IPS-18c (cell line): Measurements from ENCODE around the gene TGFBR3L.
"Not testable (repeated sequence)": the region's sequence is repeated elsewhere in the genome, so short reads cannot be mapped to it uniquely, and the experiment has no call there.

Experiments used
- H3K4me3 ChIP-seq: 2 replicates; pipeline ENCODE4 v1.7.0; 2013; ENCODE audit warnings: low read depth, mild to moderate bottlenecking, low read length, moderate library complexity; ENCODE audit not compliant: insufficient read depth
- H3K9me3 ChIP-seq: one replicate; pipeline ENCODE4 v1.6.1; 2013; ENCODE audit warnings: mild to moderate bottlenecking, low read length, moderate library complexity; ENCODE audit not compliant: control insufficient read depth, insufficient read depth

The TGFBR3L gene

DNA sequence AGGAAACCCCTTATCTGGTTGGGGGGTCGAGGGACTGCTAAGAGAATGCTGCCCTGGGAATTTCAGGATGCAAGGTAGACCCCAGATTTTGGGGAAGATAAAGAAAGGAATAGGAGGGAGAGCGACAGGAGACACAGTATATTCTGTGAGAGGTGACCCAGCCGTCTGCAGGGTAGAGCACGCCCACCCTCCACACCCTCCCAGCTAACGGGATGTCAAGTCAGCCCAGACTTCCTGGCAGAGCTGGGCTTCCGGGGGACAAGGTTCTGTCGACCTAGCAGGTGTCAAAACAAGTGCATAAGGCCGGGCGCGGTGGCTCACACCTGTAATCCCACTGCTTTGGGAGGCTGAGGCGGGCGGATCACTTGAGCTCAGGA, 39.7 kb upstream of the TGFBR3L start:
- peak overlapping the region; percentile 72 for H3K4me3 ChIP-seq
- no peaks in the 10 kb centered on the region for H3K9me3 ChIP-seq

DNA sequence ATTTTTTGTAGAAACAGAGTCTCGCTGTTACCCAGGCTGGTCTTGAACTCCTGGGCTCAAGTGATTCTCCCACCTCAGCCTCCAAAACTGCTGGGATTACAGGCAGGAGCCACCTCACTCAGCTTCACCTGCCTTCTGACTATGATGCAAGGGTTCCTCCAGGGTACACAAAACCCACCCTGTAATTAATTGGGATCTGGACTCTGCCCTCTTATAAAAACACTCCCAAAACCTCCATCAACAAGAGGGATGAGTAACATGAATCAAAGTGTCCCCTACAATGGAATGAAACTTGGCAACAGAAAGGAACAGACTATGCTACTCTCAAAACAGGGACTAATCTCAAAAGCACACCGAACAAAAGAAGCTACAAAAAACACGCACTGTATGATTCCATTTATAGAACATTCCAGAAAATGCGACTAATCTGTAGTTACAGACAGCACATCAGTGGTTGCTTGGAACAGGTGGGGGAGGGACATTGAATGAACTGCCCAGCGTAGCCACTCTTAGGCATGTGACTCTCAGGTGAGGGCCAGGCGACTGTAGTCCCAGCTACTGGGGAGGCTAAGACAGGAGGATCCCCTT, 37.3 kb upstream of the TGFBR3L start:
- no peak overlapping the region for H3K4me3 ChIP-seq
- no peaks in the 10 kb centered on the region for H3K9me3 ChIP-seq

DNA sequence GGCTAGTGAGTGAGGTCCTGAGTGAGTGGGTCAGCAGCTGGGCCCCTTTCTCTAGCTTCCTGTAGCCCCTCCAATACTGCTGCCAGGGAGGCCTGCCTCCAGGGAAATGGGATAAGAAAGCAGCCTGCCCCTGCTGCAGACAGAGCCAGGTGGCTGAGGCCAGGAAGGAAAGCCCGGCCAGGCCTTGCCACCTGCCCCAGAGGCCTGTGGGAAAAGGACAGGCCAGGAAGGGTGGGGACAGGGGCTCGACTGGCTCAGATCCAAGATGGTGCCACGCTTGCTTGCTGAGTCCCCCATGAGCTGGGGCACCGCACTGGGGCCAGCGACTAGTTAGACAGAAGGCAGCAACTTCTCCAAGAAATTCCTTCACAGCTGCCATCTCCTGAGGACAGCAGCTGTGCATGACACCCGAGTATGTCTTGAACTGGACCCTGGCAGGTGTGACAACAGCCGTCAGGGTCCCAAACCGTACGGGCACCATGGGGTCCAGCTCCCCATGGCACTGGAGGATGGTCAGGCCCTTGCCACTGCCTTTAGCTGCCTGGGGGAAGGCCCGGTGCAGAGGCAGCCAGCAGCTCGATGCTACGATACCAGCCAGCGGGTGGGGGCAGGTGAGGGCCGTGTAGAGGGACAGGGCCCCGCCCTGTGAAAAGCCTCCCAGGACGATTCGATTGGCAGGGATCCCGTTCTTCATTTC, 35.4 kb upstream of the TGFBR3L start:
- no peaks in the 10 kb centered on the region for H3K9me3 ChIP-seq
- no peak overlapping the region for H3K4me3 ChIP-seq

DNA sequence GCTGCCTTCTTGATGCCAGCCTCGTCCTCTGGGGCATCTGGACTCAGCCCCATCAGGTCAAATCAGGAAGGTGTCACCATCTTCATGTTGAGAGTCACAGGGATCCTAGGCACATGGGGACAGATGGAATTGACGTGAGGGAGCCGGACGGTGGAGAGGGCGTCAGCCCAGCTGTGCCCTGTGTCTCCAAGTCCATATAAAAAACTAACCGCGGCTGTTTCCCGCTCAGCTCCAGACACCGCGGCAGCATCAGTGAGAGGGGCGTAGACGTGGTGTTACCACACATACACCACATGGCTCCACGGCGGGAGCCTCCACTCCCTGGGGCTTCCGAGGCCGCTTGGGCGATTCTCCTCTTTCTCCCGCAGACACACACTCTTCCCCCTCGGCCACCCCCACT, 34.8 kb upstream of the TGFBR3L start:
- H3K4me3 ChIP-seq: no peak overlapping the region
- H3K9me3 ChIP-seq: no peaks in the 10 kb centered on the region

DNA sequence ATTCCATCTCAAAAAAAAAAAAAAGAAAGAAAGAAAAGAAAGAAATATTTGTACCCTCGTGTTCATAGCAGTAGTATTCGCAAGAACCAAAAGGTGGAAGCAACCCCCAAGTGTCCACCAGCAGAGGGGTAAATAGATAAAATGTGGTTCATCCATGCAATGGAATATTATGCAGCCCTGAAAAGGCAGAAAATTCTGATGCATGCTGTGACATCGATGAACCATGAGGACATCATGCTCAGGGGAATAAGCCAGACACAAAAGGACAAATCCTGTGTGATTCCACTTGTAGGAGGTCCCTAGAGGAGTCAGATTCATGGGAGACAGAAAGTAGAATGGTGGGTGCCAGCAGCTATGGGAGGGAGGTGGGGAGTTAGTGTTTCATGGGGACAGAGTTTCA, 32.7 kb upstream of the TGFBR3L start:
- Histone ChIP-seq H3K9me3 (no peaks in the 10 kb centered on the region), H3K4me3 (no peak overlapping the region)

DNA sequence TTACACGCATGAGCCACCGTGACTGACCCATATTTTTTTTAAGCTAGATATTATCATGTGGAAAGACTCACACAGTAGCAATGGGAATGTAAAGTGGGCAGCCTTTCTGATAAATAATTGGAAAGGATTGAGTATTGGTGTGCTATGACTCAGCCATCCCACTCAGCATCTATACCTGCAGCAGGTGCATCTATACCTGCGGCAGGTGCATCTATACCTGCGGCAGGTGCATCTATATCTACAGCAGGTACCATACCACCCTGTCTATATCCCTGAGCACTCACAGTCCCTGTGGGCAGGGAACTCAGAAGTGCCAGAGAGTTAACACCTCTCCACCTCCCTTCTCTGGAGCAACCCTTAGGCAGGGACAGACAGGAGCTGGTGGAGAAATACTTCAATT, 31.5 kb upstream of the TGFBR3L start:
- Histone ChIP-seq H3K4me3 (no peak overlapping the region), H3K9me3 (no peaks in the 10 kb centered on the region)

DNA sequence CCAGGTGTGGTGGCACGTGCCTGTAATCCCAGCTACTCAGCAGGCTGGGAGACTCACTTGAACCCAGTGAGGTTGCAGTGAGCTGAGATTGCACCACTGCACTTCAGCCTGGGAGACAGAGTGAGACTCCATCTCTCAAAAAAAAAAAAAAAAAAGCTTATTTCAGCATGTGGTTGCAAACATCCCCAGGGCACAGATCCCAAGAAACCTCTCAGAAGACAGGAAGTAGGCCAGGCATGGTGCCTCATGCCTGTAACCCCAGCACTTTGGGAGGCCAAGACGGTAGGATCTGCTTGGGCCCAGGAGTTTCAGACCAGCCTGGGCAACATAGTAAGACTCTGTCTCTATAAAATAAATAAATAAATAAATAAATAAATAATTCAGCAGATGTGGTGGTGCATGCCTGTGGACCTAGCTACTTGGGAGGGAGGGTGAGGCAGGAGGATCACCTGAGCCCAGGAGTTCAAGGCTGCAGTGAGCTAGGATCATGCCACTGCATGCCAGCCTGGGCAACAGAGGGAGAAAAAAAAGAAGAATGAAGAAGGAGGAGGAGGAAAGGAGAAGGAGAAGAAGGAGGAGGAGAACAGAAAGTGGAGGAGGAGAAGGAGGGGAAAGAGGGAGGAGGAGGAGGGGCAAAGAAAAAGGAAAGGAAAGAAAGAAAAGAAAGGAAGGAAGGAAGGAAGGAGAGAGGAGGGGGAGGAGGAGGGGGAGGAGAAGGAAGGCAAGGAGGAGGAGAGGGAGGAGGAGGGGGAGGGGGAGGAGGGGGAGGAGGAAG, 30.6 kb upstream of the TGFBR3L start:
- Histone ChIP-seq H3K4me3 (no peak overlapping the region), H3K9me3 (no peaks in the 10 kb centered on the region)

DNA sequence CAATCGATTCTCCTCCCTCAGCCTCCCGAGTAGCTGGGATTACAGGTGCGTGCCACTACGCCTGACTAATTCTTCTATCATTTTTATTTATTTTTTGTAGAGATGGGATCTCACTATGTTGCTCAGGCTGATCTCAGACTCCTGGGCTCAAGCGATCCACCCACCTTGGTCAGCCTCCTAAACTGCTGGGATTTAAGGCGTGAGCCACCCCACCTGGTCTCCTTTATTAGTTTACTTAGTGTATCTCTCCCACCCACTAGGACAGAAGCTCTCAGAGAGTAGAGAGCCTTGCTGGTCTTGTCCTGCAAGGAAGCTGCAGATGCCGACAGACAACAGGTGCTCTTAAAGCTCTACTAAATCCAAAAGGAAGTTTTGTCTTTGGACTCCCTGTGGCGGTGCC, 28.8 kb upstream of the TGFBR3L start:
- Histone ChIP-seq H3K9me3 (no peaks in the 10 kb centered on the region), H3K4me3 (no peak overlapping the region)

DNA sequence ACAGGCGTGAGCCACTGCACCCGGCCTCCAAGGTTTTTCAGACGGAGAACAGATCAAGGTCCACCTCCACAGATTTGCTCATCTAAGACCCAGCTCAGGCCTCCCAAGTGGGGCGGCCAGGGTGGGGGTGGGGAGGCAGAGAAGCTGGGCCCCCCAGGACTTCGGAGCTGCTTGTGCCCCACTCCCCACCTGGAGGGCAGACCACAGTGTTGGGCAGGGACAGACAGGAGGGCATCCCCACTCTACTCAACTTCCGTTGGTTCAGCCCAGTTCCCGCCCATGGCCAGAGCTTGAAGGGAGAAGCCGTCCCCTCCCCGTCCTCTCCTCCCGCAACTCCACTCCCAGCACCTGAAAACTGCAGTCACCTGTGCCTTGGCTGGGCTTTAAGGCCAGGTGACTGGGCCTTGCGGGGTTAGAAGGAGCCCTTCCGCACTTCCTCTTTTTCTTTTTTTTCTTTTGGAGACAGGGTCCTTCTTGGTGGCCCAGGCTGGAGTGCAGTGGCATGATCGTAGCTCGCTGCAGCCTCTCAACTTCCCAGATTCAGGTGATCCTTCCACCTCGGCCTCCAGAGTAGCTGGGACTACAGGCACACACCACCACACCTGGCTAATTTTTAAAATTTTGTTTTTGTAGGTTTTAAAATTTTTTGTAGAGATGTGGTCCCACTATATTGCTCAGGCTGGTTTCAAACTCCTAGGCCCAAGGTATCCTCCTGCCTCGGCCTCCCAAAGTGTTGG, 27.1 kb upstream of the TGFBR3L start:
- Histone ChIP-seq H3K9me3 (no peaks in the 10 kb centered on the region), H3K4me3 (peak overlapping the region; percentile 63)

DNA sequence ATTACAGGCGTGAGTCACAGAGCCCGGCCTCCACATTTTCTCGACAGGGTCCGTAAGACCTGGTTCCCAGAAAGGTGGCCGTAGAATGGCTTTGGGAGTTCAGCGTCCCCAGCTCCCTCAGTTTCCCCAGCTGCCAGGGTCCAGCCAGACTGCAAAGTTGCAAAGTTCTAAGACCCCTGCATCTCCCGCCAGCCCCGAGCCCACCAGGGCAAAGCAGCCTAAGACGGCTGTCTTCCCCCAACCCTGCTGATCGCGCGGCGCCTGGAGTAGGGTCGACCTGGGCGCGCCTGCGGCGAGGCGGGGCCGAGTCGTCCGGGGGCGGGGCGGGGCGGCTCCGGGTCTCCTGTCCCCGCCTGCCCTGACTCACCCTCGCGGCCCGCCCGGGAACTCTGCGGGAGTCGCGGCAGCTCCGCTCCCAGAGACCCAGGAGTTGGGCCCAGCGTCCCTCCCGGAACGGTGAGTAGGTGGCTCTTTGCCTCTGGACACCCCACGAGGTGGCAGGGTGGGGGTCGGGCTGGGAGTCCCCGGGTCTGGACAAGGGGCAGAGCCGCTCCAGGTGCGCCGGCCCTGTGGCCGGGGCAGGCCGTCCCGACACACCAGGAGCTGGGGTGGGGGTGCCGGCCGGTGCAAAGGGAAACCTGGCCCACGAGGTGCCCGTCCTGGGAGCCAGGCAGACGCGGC, 26.3 kb upstream of the TGFBR3L start, which contains the start of gene LRRC8E:
TSS of gene LRRC8E (plus strand) at position 366 of the 681 bp plus-strand sequence. CDS start 7,094 bp downstream, outside the sequence.
- Histone ChIP-seq H3K4me3 (peak within 1 kb of the TSS; percentile 63), H3K9me3 (no peaks in the 10 kb centered on the region)

DNA sequence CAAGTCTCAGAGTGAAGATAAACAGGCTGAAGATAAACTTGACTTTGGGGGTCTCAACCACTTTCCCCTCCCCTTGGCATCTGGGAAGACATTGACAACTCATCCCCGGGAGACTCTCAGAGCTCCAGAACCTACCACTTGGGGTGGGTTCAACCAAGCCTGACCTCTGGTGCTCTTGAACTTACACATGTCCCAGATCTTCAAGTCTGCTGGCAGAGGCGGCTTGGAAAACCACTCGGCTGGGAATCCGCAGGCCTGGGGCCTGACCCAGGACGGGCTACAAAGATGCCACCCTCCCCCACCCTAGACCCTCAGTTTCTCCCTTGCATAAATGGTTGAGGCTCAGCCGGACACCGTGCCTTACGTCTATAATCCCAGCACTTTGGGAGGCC, 25.8 kb upstream of the TGFBR3L start:
- Histone ChIP-seq H3K4me3 (peak overlapping the region; percentile 63), H3K9me3 (no peaks in the 10 kb centered on the region)

DNA sequence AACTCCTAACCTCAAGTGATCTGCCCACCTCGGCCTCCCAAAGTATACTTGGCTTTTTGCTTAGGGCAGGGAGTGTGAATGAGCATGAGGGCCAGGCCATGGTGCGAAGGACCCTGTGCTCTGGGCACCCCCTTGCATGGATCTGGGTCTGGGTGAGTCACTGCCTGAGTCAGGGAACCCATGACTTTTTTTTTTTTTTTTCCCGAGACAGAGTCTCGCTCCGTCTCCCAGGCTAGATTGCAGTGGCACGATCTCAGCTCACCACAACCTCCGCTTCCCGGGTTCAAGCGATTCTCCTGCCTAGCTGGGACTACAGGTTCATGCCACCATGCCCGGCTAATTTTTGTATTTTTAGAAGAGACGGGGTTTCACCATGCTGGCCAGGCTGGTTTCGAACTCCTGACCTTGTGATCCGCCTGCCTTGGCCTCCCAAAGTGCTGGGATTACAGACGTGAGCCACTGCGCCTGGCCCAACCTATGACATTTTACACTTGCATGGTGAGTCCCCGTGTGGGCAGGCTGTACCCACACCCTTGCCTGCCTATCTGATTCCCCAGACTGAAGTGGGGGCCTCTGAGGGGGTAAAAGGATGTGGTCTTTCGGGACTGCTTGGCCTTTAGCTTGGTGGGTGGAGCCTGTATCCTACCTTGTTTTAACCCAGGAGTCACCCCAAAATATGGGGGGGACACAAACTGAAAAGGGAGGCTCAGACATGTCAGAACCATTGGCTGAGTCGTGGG, 21.1 kb upstream of the TGFBR3L start:
- H3K4me3 ChIP-seq: not testable (repeated sequence)

DNA sequence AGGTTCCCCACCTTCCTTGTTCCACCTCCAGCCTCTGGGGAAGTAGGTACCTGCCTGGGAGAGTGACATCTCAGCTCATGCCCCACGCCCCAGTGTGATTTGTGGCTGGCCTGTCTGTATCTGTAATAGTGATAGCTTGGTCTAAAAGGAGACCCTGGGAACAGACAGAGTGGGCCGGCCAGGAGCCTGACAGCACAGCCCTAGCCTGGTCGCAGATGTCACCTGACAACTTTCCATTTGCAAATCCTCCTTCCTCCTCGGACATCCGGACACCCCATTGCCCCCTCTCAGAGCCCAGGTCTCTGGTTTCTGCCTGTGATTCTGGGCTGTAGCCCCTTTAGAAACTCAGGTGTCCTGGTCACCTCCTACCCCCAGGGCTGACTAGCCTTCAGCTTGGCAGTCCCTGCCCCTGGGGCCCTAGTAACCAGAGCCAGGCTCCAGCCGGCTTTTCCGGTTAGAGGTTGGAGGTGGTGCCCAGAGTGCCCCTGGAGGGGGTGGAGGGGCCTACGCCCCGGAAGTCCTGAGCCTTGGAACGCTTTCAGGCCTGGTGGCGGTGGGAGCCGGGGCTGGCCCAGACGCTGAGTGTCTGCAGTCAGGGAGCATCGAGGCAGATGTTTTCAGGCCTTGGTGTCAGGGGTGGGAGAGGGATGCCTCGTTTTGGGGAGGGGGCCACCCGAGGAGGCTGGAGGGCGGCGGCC, 19.9 kb upstream of the TGFBR3L start:
- Histone ChIP-seq H3K9me3 (no peaks in the 10 kb centered on the region), H3K4me3 (no peak overlapping the region)

More for the DNA sequence above, 21.1 kb upstream of the TGFBR3L start:
- H3K9me3 ChIP-seq: not testable (repeated sequence)

DNA sequence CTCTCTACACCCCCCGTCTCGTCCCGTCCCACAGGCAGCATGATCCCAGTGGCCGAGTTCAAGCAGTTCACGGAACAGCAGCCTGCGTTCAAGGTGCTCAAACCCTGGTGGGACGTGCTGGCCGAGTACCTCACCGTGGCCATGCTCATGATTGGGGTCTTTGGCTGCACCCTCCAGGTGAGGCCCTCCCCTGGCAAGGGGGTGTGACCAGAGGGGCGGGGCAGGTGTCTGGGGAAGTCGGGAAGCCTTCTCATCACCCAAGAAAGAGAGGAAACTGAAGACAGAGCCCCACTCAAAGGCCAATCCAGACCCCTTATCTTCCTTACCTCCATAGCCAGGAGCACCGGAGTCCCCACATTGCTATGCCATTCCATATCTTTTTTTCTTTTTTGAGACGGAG, 19.1 kb upstream of the TGFBR3L start:
- H3K9me3 ChIP-seq: no peaks in the 10 kb centered on the region
- no peak overlapping the region for H3K4me3 ChIP-seq

DNA sequence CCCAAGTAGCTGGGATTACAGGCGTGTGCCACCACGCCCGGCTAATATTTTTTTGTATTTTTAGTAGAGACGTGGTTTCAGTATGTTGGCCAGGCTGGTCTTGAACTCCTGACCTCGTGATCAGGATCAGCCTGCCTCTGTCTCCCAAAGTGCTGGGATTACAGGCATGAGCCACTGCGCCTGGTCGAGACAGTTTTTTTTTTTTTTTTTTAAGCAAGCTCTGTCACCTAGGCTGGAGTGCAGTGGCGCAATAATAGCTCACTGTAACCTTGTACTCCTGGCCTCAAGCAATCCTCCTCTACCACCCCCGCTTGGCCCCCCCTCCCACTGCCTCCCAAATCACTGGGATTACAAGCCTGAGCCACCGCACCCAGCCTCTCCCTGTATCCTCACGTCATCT, 17.3 kb upstream of the TGFBR3L start:
- Histone ChIP-seq H3K9me3 (no peaks in the 10 kb centered on the region), H3K4me3 (no peak overlapping the region)

DNA sequence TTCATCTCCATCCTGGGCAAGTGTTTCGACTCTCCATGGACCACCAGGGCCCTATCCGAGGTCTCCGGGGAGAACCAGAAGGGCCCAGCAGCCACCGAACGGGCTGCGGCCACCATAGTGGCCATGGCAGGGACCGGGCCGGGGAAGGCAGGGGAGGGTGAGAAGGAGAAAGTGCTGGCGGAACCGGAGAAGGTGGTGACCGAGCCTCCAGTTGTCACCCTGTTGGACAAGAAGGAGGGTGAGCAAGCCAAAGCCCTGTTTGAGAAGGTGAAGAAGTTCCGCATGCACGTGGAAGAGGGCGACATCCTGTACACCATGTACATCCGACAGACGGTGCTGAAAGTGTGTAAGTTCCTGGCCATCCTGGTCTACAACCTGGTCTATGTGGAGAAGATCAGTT, 15.7 kb upstream of the TGFBR3L start:
- Histone ChIP-seq H3K4me3 (no peak overlapping the region), H3K9me3 (no peaks in the 10 kb centered on the region)
